HepG2 (cell line): ENCODE results near the gene NEBL.

Experiments used
- ATF2 ChIP-seq: sonication (generic); formaldehyde crosslinking; IDR thresholded peaks from 2 replicates; pipeline ENCODE4 v1.4.0; 2020; ENCODE audit warnings: missing genetic modification reagents
- BCL6 ChIP-seq: IDR thresholded peaks from 2 replicates; pipeline ENCODE4 v1.6.1; 2016; ENCODE audit warnings: missing genetic modification reagents, missing compliant biosample characterization
- ELF4 ChIP-seq: sonication (generic); formaldehyde crosslinking; IDR thresholded peaks from 2 replicates; pipeline ENCODE4 v1.5.0; 2020; ENCODE audit warnings: missing genetic modification reagents, mild to moderate bottlenecking, moderate library complexity, borderline replicate concordance
- GTF2F1 ChIP-seq: fragments of 150-350 bp; IDR thresholded peaks from 2 replicates; pipeline ENCODE4 v1.6.1; 2014; ENCODE audit warnings: low read length
- NR2C2 ChIP-seq: sonication (generic); formaldehyde crosslinking; IDR thresholded peaks from 2 replicates; pipeline ENCODE4 v1.4.0; 2020; ENCODE audit warnings: missing genetic modification reagents, mild to moderate bottlenecking, moderate library complexity, borderline replicate concordance
- ZBTB33 ChIP-seq: sonication (generic); formaldehyde crosslinking; IDR thresholded peaks from 2 replicates; pipeline ENCODE4 v1.4.0; 2020; ENCODE audit warnings: missing genetic modification reagents

- no peak for TF ChIP-seq ZBTB33 (CRISPR knock-in tag)
- no peak for TF ChIP-seq ATF2 (CRISPR knock-in tag)
- TF ChIP-seq GTF2F1, result no peak
- TF ChIP-seq ELF4 (CRISPR knock-in tag), result no peak
- no peak for TF ChIP-seq NR2C2 (CRISPR knock-in tag)
- no peak for TF ChIP-seq BCL6
Observed at GRCh38 chr10:20817116-20817515, 80.0 kb downstream of the NEBL start.
